Measurements from ENCODE around the gene SF3B6.
"Not testable (repeated sequence)": the region's sequence is repeated elsewhere in the genome, so short reads cannot be mapped to it uniquely, and the experiment has no call there.

SF3B6 gene

GRCh38 chr2:24050041-24050979, 25.8 kb downstream of the SF3B6 start:
- FAIRE-seq, result no peak

GRCh38 chr2:24049485-24050021, 26.6 kb downstream of the SF3B6 start, which contains the start of gene FKBP1B:
Gene FKBP1B (plus strand): TSS chr2:24049741. CDS start chr2:24049850, 109 bp downstream.
- FAIRE-seq, result no peak

- FAIRE-seq, result no peak
Measured at GRCh38 chr2:24048769-24049484, 27.2 kb downstream of the SF3B6 start.

- no peak for FAIRE-seq
Measured at GRCh38 chr2:24047703-24048033, 28.5 kb downstream of the SF3B6 start.

- peak; percentile 97 for FAIRE-seq
Measured at GRCh38 chr2:24046930-24047702, 29.0 kb downstream of the SF3B6 start, which contains the start of gene WDCP. Gene WDCP (minus strand): TSS chr2:24047391. CDS start chr2:24039494, 7,897 bp downstream.

- FAIRE-seq, result no peak
Measured at GRCh38 chr2:24046599-24046929, 29.6 kb downstream of the SF3B6 start.

- FAIRE-seq, result no peak
Measured at GRCh38 chr2:24045511-24046508, 30.3 kb downstream of the SF3B6 start.

GRCh38 chr2:24043133-24043532, 33.0 kb downstream of the SF3B6 start:
- FAIRE-seq, result not testable (repeated sequence)

- FAIRE-seq, result no peak
Measured at GRCh38 chr2:24040511-24040910, 35.6 kb downstream of the SF3B6 start.

GRCh38 chr2:24038786-24039499, 37.2 kb downstream of the SF3B6 start:
- FAIRE-seq, result no peak

GRCh38 chr2:24026233-24026632, 49.9 kb downstream of the SF3B6 start:
- no peak for FAIRE-seq

GRCh38 chr2:24024996-24025663, 51.0 kb downstream of the SF3B6 start:
- no peak for FAIRE-seq

GRCh38 chr2:24024018-24024417, 52.1 kb downstream of the SF3B6 start:
- FAIRE-seq, result no peak

GRCh38 chr2:24022975-24023575, 53.1 kb downstream of the SF3B6 start:
- no peak for FAIRE-seq

GRCh38 chr2:24022324-24022974, 53.7 kb downstream of the SF3B6 start:
- no peak for FAIRE-seq

- no peak for FAIRE-seq
Measured at GRCh38 chr2:24021122-24021998, 54.8 kb downstream of the SF3B6 start.

GRCh38 chr2:24020244-24020643, 55.9 kb downstream of the SF3B6 start:
- no peak for FAIRE-seq

- no peak for FAIRE-seq
Measured at GRCh38 chr2:24019729-24020128, 56.4 kb downstream of the SF3B6 start.

All from A204.1 (cell line).